CD4-positive, alpha-beta T cell (primary cell): ENCODE measurements around the gene ADK. TPM values are rescaled to one million over a fixed set of nuclear protein-coding genes. Genes with fewer than 3 reads are reported as not detected.
"Not testable (repeated sequence)": the region's sequence is repeated elsewhere in the genome, so short reads cannot be mapped to it uniquely, and the experiment has no call there.

Source experiments
- ATAC-seq: fragments of 200-7000 bp; cut with Tn5 transposase; one replicate; pipeline ENCODE4 v1.10.0; 2022; ENCODE audit warnings: mild to moderate bottlenecking; ENCODE audit not compliant: poor library complexity
- CTCF ChIA-PET: fragments of 350-600 bp; sonication (Branson Sonifier 250); formaldehyde crosslinking; loops from one replicate; lab custom pipeline; 2021; ENCODE audit warnings: antibody characterized with exemption, inconsistent platforms; lab: Charles Lee
- POLR2A ChIA-PET: fragments of 350-600 bp; sonication (Branson Sonifier 250); formaldehyde crosslinking; loops from one replicate; lab custom pipeline; 2021; ENCODE audit warnings: antibody characterized with exemption, inconsistent platforms; lab: Charles Lee
- DNase-seq, 14 experiments: peaks; one replicate each; pipeline ENCODE4 v3.0.0-alpha.2; 2013 to 2020; ENCODE audit warnings: mixed read lengths in 2 of 14
- H3K27ac ChIP-seq, 2 donors: one replicate each; pipeline versions ENCODE4 v1.5.1 to v1.7.0; 2013; ENCODE audit warnings: low read length in 2 of 2, low read depth in 1 of 2, mild to moderate bottlenecking in 1 of 2
- H3K27me3 ChIP-seq, 2 experiments: 1 replicate in 1 of 2; 2 replicates in 1 of 2; pipeline versions ENCODE4 v1.6.1 to v1.7.0; 2013; ENCODE audit warnings: low read length in 2 of 2, control low read depth in 1 of 2, mild to moderate bottlenecking in 1 of 2, moderate library complexity in 1 of 2; ENCODE audit not compliant: insufficient read depth in 2 of 2, control insufficient read depth in 1 of 2
- H3K36me3 ChIP-seq: one replicate; pipeline ENCODE4 v1.6.1; 2013; ENCODE audit warnings: low read length, control low read depth; ENCODE audit not compliant: insufficient read depth
- H3K4me1 ChIP-seq: one replicate; pipeline ENCODE4 v1.6.1; 2013; ENCODE audit warnings: low read length, control low read depth; ENCODE audit not compliant: insufficient read depth
- H3K4me3 ChIP-seq: one replicate; pipeline ENCODE4 v1.5.1; 2013; ENCODE audit warnings: mild to moderate bottlenecking, low read length, moderate library complexity
- H3K9me3 ChIP-seq, 2 experiments: 1 replicate in 1 of 2; 2 replicates in 1 of 2; pipeline versions ENCODE4 v1.6.1 to v1.7.0; 2013; ENCODE audit warnings: low read length in 2 of 2, mild to moderate bottlenecking in 2 of 2, control low read depth in 1 of 2, moderate library complexity in 1 of 2; ENCODE audit not compliant: control insufficient read depth in 1 of 2, insufficient read depth in 1 of 2
- H3K27ac Mint-ChIP-seq: one replicate; pipeline ENCODE4 v1.8.0; 2020; ENCODE audit warnings: mixed read lengths
- H3K27me3 Mint-ChIP-seq: one replicate; pipeline ENCODE4 v1.8.0; 2021; ENCODE audit warnings: mixed read lengths
- H3K36me3 Mint-ChIP-seq: one replicate; pipeline ENCODE4 v1.8.0; 2021; ENCODE audit warnings: low read depth, mixed read lengths
- H3K4me1 Mint-ChIP-seq: one replicate; pipeline ENCODE4 v1.8.0; 2021; ENCODE audit warnings: low read depth, mixed read lengths
- H3K4me3 Mint-ChIP-seq: one replicate; pipeline ENCODE4 v1.8.0; 2020; ENCODE audit warnings: mild to moderate bottlenecking, mixed read lengths
- H3K9me3 Mint-ChIP-seq: one replicate; pipeline ENCODE4 v1.8.0; 2020; ENCODE audit warnings: mixed read lengths
- CTCF ChIP-seq: fragments of 200-600 bp; IDR thresholded peaks from one replicate; pipeline ENCODE4 v1.8.0; 2022; ENCODE audit warnings: antibody characterized with exemption, mild to moderate bottlenecking
- intact Hi-C, 2 experiments: fragments of 100-400 bp; cut with DNase I in 1 of 2; cut with micrococcal nuclease in 1 of 2; formaldehyde crosslinking; loops; one replicate each; pipeline versions ENCODE4 v1.15.1 to v1.9.0; 2023 to 2025; cut with DNase I, micrococcal nuclease
- total RNA-seq, 174 experiments: library from RNA in 2 of 174; stranded (reverse) in 2 of 174; gene quantifications; one replicate each; pipeline ENCODE4 v1.2.3 and lab custom pipeline; 2021 to 2026

The ADK gene
- total RNA-seq, 2 experiments from 2014 or later: 15.3 to 17.6 TPM

- DNase-seq (no peak), ATAC-seq (no peak)
- no peak for TF ChIP-seq CTCF
- no peaks in the 10 kb centered on the region for H3K9me3 ChIP-seq
- no peak overlapping the region for H3K27ac Mint-ChIP-seq
- no peak overlapping the region for H3K4me3 ChIP-seq
- H3K4me1 Mint-ChIP-seq: no peaks in the 10 kb centered on the region
- intact Hi-C loops: no loop called here
- no peaks in the 10 kb centered on the region for H3K4me1 ChIP-seq
- no peak overlapping the region for H3K4me3 Mint-ChIP-seq
- H3K27ac ChIP-seq: no peak overlapping the region
- no peaks in the 10 kb centered on the region for H3K27me3 ChIP-seq
- no peaks in the 10 kb centered on the region for H3K36me3 ChIP-seq
- ChIA-PET CTCF (no interaction called here), POLR2A (no interaction called here)
- H3K36me3 Mint-ChIP-seq: peaks cover 17% of the 10 kb centered on the region
- no peaks in the 10 kb centered on the region for H3K27me3 Mint-ChIP-seq
- no peaks in the 10 kb centered on the region for H3K9me3 Mint-ChIP-seq
Measured at GRCh38 chr10:74558897-74559296, 407.9 kb downstream of the ADK start.

- DNase-seq, CTCF ChIA-PET, H3K4me3 ChIP-seq, H3K27me3 Mint-ChIP-seq, H3K36me3 ChIP-seq, ATAC-seq, H3K9me3 Mint-ChIP-seq, intact Hi-C loops, POLR2A ChIA-PET, H3K27ac ChIP-seq, H3K27ac Mint-ChIP-seq, H3K9me3 ChIP-seq, H3K4me1 ChIP-seq, H3K4me1 Mint-ChIP-seq, H3K4me3 Mint-ChIP-seq, H3K27me3 ChIP-seq: not testable (repeated sequence)
- H3K36me3 Mint-ChIP-seq: peaks cover 19% of the 10 kb centered on the region
Measured at GRCh38 chr10:74568896-74569295, 417.9 kb downstream of the ADK start.

- POLR2A ChIA-PET, intact Hi-C loops, H3K9me3 Mint-ChIP-seq, H3K4me3 ChIP-seq, H3K27ac ChIP-seq, H3K27me3 ChIP-seq, H3K36me3 ChIP-seq, ATAC-seq, H3K4me3 Mint-ChIP-seq, H3K4me1 ChIP-seq, H3K27me3 Mint-ChIP-seq, CTCF ChIA-PET, H3K9me3 ChIP-seq, H3K27ac Mint-ChIP-seq: not testable (repeated sequence)
- DNase-seq: peak in 2 of 14 experiments; percentile 10 to 48
- peaks cover 13% of the 10 kb centered on the region for H3K36me3 Mint-ChIP-seq
- H3K4me1 Mint-ChIP-seq: peaks cover 14% of the 10 kb centered on the region
Measured at GRCh38 chr10:74573497-74573896, 422.5 kb downstream of the ADK start.

GRCh38 chr10:74575191-74575720 is 424.2 kb downstream of the ADK start:
- DNase-seq (no peak), ATAC-seq (no peak)
- ChIA-PET CTCF (no interaction called here), POLR2A (no interaction called here)
- Mint-ChIP-seq H3K4me3 (no peak overlapping the region), H3K36me3 (peaks cover 13% of the 10 kb centered on the region), H3K27ac (no peak overlapping the region), H3K4me1 (peaks cover 14% of the 10 kb centered on the region), H3K27me3 (no peaks in the 10 kb centered on the region), H3K9me3 (no peaks in the 10 kb centered on the region)
- no peaks in the 10 kb centered on the region for H3K36me3 ChIP-seq
- no peak overlapping the region for H3K4me3 ChIP-seq
- H3K9me3 ChIP-seq: peaks cover 0 to 8% of the 10 kb centered on the region in 2 experiments
- TF ChIP-seq CTCF: no peak
- H3K27ac ChIP-seq: no peak overlapping the region
- H3K27me3 ChIP-seq: no peaks in the 10 kb centered on the region
- intact Hi-C loops: no loop called here
- H3K4me1 ChIP-seq: peaks cover 8% of the 10 kb centered on the region
